Kidney tubule cell (primary cell): ENCODE data around the gene MBTD1.

Experiments
- DNase-seq: peaks from one replicate; pipeline ENCODE4 v3.0.0-alpha.2; 2018; ENCODE audit warnings: low spot score

MBTD1 gene

GRCh38 chr17:51144266-51145022, 115.4 kb downstream of the MBTD1 start:
- no peak for DNase-seq

GRCh38 chr17:51142597-51142996, 117.3 kb downstream of the MBTD1 start:
- no peak for DNase-seq

- DNase-seq: no peak
Observed at GRCh38 chr17:51135956-51136355, 123.9 kb downstream of the MBTD1 start.

DNA sequence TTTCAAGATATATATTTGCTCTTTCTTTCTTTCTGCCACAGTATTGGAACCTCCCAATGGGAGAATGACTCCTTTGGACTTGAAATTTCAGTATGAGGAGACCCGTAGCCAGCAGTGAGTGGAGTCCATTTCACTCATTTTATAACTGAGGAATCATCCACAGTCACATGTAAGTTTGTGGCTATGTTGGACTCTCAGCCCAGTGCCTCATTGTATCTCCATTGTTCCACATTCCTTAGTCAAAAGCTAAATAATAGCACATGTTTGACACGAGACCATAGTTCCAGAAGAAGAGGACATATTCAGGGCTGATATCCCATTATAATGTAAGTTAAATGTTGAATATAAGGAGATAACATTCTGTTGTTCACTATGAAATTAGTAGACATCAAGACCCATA, 126.5 kb downstream of the MBTD1 start:
- no peak for DNase-seq

DNA sequence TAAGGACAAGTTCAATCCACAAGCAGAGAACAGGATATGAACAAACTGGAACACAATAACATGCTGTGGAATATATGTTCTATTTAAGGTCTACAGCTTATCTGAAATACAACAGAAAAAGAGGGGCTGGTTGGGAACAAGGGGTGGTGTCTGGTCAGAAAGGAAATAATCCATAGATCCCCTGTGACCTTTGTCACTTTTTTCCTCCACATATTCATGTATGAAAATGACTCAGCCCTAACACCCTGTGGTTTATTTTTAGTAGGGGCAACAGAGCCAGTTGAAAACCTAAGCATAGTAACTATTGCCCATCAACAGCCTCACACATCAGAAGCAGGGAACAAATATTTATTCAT, 126.9 kb downstream of the MBTD1 start:
- peak; percentile 59 for DNase-seq

GRCh38 chr17:51128076-51128475, 131.8 kb downstream of the MBTD1 start:
- no peak for DNase-seq
